ENCODE measurements around the gene PPP3CA.

The PPP3CA gene

GRCh38 chr4:101050837-101051205, 296.5 kb downstream of the PPP3CA start:
- DNase-seq (ENCODE audit: low read depth in 2 of 2) = no peak

- no peak for DNase-seq (ENCODE audit: low read depth in 2 of 2)
These were observed 297.1 kb downstream of the PPP3CA start for GRCh38 chr4:101050088-101050836.

GRCh38 chr4:101049549-101050001, 297.8 kb downstream of the PPP3CA start:
- DNase-seq (ENCODE audit: low read depth in 2 of 2) = no peak

GRCh38 chr4:101044766-101045165, 302.6 kb downstream of the PPP3CA start:
- no peak for DNase-seq (ENCODE audit: low read depth in 2 of 2)

- no peak for DNase-seq (ENCODE audit: low read depth in 2 of 2)
These were observed 304.5 kb downstream of the PPP3CA start for GRCh38 chr4:101042847-101043246.

- no peak for DNase-seq (ENCODE audit: low read depth in 2 of 2)
These were observed 306.6 kb downstream of the PPP3CA start for GRCh38 chr4:101040776-101041175.

GRCh38 chr4:101039367-101039766, 308.0 kb downstream of the PPP3CA start:
- no peak for DNase-seq (ENCODE audit: low read depth in 2 of 2)

- DNase-seq (ENCODE audit: low read depth in 2 of 2) = no peak
These were observed 309.4 kb downstream of the PPP3CA start for GRCh38 chr4:101037938-101038413.

- no peak for DNase-seq (ENCODE audit: low read depth in 2 of 2)
These were observed 310.1 kb downstream of the PPP3CA start for GRCh38 chr4:101037249-101037648.

GRCh38 chr4:101035487-101035886, 311.8 kb downstream of the PPP3CA start:
- no peak for DNase-seq (ENCODE audit: low read depth in 2 of 2)

- no peak for DNase-seq (ENCODE audit: low read depth in 2 of 2)
These were observed 313.3 kb downstream of the PPP3CA start for GRCh38 chr4:101033986-101034385.

GRCh38 chr4:101032541-101032940, 314.8 kb downstream of the PPP3CA start:
- DNase-seq (ENCODE audit: low read depth in 2 of 2) = no peak

- DNase-seq (ENCODE audit: low read depth in 2 of 2) = no peak
These were observed 315.4 kb downstream of the PPP3CA start for GRCh38 chr4:101031971-101032370.

- DNase-seq (ENCODE audit: low read depth in 2 of 2) = no peak
These were observed 318.4 kb downstream of the PPP3CA start for GRCh38 chr4:101028886-101029285.

- no peak for DNase-seq (ENCODE audit: low read depth in 2 of 2)
These were observed 319.6 kb downstream of the PPP3CA start for GRCh38 chr4:101027721-101028120.

GRCh38 chr4:101025755-101026154, 321.6 kb downstream of the PPP3CA start:
- DNase-seq (ENCODE audit: low read depth in 2 of 2) = no peak

- no peak for DNase-seq (ENCODE audit: low read depth in 2 of 2)
These were observed 324.9 kb downstream of the PPP3CA start for GRCh38 chr4:101022151-101023024.

GRCh38 chr4:101020956-101021355, 326.4 kb downstream of the PPP3CA start:
- no peak for DNase-seq (ENCODE audit: low read depth in 2 of 2)

GRCh38 chr4:101019941-101020401, 327.4 kb downstream of the PPP3CA start:
- DNase-seq (ENCODE audit: low read depth in 2 of 2) = no peak

- no peak for DNase-seq (ENCODE audit: low read depth in 2 of 2)
These were observed 328.0 kb downstream of the PPP3CA start for GRCh38 chr4:101019313-101019712.

GRCh38 chr4:101018836-101019235, 328.5 kb downstream of the PPP3CA start:
- DNase-seq (ENCODE audit: low read depth in 2 of 2) = no peak

GRCh38 chr4:101014417-101014816, 332.9 kb downstream of the PPP3CA start:
- DNase-seq (ENCODE audit: low read depth in 2 of 2) = no peak

- DNase-seq (ENCODE audit: low read depth in 2 of 2) = no peak
These were observed 336.3 kb downstream of the PPP3CA start for GRCh38 chr4:101010987-101011386.

Measured in stimulated activated CD4-positive, alpha-beta T cell treated with anti-CD3 and anti-CD28 coated beads, Interleukin-12 subunit alpha, Interleukin-12 subunit beta, amount 100 ng/mL, for 24 hours (primary cell).